ENCODE measurements around the gene CPA5. TPM values are rescaled to one million over a fixed set of nuclear protein-coding genes. Genes with fewer than 3 reads are reported as not detected.

CPA5 gene
- polyA plus RNA-seq, 3 donors, result not detected

GRCh38 chr7:130304878-130305277 lies 39.7 kb upstream of the CPA5 start:
- Mint-ChIP-seq H3K27me3 (ENCODE audit: low read depth in 3 of 3) (no peaks in the 10 kb centered on the region), H3K27ac (no peak overlapping the region), H3K4me3 (no peak overlapping the region), H3K4me1 (no peaks in the 10 kb centered on the region), H3K9me3 (peaks cover 0 to 1% (median 0%) of the 10 kb centered on the region in 7 donors), H3K36me3 (no peaks in the 10 kb centered on the region)
- no peak overlapping the region for H2AFZ ChIP-seq (ENCODE audit: insufficient read depth, low read depth, low read length, poor library complexity, severe bottlenecking)
- H3K4me3 ChIP-seq (replicated peaks in 1 of 3; ENCODE audit: low read depth in 2 of 3, low read length in 3 of 3), result no peak overlapping the region
- TF ChIP-seq, protein P1, sequence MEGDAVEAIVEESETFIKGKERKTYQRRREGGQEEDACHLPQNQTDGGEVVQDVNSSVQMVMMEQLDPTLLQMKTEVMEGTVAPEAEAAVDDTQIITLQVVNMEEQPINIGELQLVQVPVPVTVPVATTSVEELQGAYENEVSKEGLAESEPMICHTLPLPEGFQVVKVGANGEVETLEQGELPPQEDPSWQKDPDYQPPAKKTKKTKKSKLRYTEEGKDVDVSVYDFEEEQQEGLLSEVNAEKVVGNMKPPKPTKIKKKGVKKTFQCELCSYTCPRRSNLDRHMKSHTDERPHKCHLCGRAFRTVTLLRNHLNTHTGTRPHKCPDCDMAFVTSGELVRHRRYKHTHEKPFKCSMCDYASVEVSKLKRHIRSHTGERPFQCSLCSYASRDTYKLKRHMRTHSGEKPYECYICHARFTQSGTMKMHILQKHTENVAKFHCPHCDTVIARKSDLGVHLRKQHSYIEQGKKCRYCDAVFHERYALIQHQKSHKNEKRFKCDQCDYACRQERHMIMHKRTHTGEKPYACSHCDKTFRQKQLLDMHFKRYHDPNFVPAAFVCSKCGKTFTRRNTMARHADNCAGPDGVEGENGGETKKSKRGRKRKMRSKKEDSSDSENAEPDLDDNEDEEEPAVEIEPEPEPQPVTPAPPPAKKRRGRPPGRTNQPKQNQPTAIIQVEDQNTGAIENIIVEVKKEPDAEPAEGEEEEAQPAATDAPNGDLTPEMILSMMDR (IDR thresholded peaks at IDR 0.05), result no peak
- intact Hi-C loops (cut with micrococcal nuclease), result no loop called here
- no peaks in the 10 kb centered on the region for H3K27me3 ChIP-seq (ENCODE audit: control insufficient read depth in 2 of 2, insufficient read depth in 2 of 2, low read length in 2 of 2)
- 100% methylated on average over 2 of the region's 3 CpGs for WGBS (ENCODE audit: insufficient coverage)
- H3K4me1 ChIP-seq (ENCODE audit: control insufficient read depth in 1 of 2, insufficient read depth in 2 of 2, low read length in 2 of 2), result no peaks in the 10 kb centered on the region
- H3K79me2 ChIP-seq (ENCODE audit: insufficient read depth, low read length), result no peaks in the 10 kb centered on the region
- H3K27ac ChIP-seq (ENCODE audit: low read depth in 1 of 2, low read length in 2 of 2), result no peak overlapping the region
- no peaks in the 10 kb centered on the region for H4K20me1 ChIP-seq (ENCODE audit: insufficient read depth, low read length)
- H3K9ac ChIP-seq (ENCODE audit: insufficient read depth, low read length, poor library complexity, severe bottlenecking), result no peak overlapping the region
- no peaks in the 10 kb centered on the region for H3K9me3 ChIP-seq (replicated peaks in 1 of 2; ENCODE audit: control insufficient read depth in 1 of 2, insufficient read depth in 1 of 2, low read length in 2 of 2)
- no peak overlapping the region for H3K4me2 ChIP-seq (replicated peaks; ENCODE audit: extremely low read depth, low read length, poor library complexity, severe bottlenecking)
- H3K36me3 ChIP-seq (replicated peaks in 1 of 2; ENCODE audit: control insufficient read depth in 1 of 2, insufficient read depth in 2 of 2, low read length in 2 of 2), result no peaks in the 10 kb centered on the region
- no peak for DNase-seq

- H3K27ac ChIP-seq (ENCODE audit: low read depth in 1 of 2, low read length in 2 of 2), result no peak overlapping the region
- no peak overlapping the region for H3K4me3 Mint-ChIP-seq
- no peak overlapping the region for H3K9ac ChIP-seq (ENCODE audit: insufficient read depth, low read length, poor library complexity, severe bottlenecking)
- no peaks in the 10 kb centered on the region for H4K20me1 ChIP-seq (ENCODE audit: insufficient read depth, low read length)
- H3K4me1 ChIP-seq (ENCODE audit: control insufficient read depth in 1 of 2, insufficient read depth in 2 of 2, low read length in 2 of 2), result no peaks in the 10 kb centered on the region
- no peaks in the 10 kb centered on the region for H3K36me3 ChIP-seq (replicated peaks in 1 of 2; ENCODE audit: control insufficient read depth in 1 of 2, insufficient read depth in 2 of 2, low read length in 2 of 2)
- no peak overlapping the region for H2AFZ ChIP-seq (ENCODE audit: insufficient read depth, low read depth, low read length, poor library complexity, severe bottlenecking)
- WGBS (ENCODE audit: insufficient coverage), result 92% methylated on average over 18 of the region's 21 CpGs
- H3K27ac Mint-ChIP-seq, result no peak overlapping the region
- peaks cover 0 to 1% (median 0%) of the 10 kb centered on the region in 7 donors for H3K9me3 Mint-ChIP-seq
- H3K27me3 Mint-ChIP-seq (ENCODE audit: low read depth in 3 of 3), result no peaks in the 10 kb centered on the region
- no peak overlapping the region for H3K4me2 ChIP-seq (replicated peaks; ENCODE audit: extremely low read depth, low read length, poor library complexity, severe bottlenecking)
- DNase-seq, result no peak
- H3K9me3 ChIP-seq (replicated peaks in 1 of 2; ENCODE audit: control insufficient read depth in 1 of 2, insufficient read depth in 1 of 2, low read length in 2 of 2), result no peaks in the 10 kb centered on the region
- H3K27me3 ChIP-seq (ENCODE audit: control insufficient read depth in 2 of 2, insufficient read depth in 2 of 2, low read length in 2 of 2), result no peaks in the 10 kb centered on the region
- H3K4me3 ChIP-seq (replicated peaks in 1 of 3; ENCODE audit: low read depth in 2 of 3, low read length in 3 of 3), result no peak overlapping the region
- no peaks in the 10 kb centered on the region for H3K79me2 ChIP-seq (ENCODE audit: insufficient read depth, low read length)
- no peaks in the 10 kb centered on the region for H3K36me3 Mint-ChIP-seq
- TF ChIP-seq, protein P1 (IDR thresholded peaks at IDR 0.05), result no peak
- intact Hi-C loops (cut with micrococcal nuclease), result no loop called here
- H3K4me1 Mint-ChIP-seq, result no peaks in the 10 kb centered on the region
Observed at GRCh38 chr7:130305433-130306042, 39.1 kb upstream of the CPA5 start.
